ENCODE data around the gene ANAPC5. TPM values are rescaled to one million over a fixed set of nuclear protein-coding genes. Genes with fewer than 3 reads are reported as not detected.
"Not testable (repeated sequence)": the region's sequence is repeated elsewhere in the genome, so short reads cannot be mapped to it uniquely, and the experiment has no call there.

The ANAPC5 gene
- total RNA-seq, 8 experiments from 2014 or later, result 61.1 to 188 (median 96.7) TPM

- WGBS, 10 experiments, result 58 to 100% (median 90%) methylated on average over 1 to 10 of the region's 10 CpGs
- Histone ChIP-seq H3K4me1 (replicated peaks in 1 of 2) (no peaks in the 10 kb centered on the region), H3K27ac (no peak overlapping the region), H3K4me3 (no peak overlapping the region)
- in situ Hi-C loops (cut with MboI; ENCODE audit: low pct_unique_long_range_greater_than_20kb in 2 of 9, low sequenced_read_pairs in 9 of 9, unreplicated experiment in 9 of 9), result no loop called here
- no peak for ATAC-seq (replicated peaks in 6 of 8)
Measured at GRCh38 chr12:121379945-121380344, 27.7 kb upstream of the ANAPC5 start.

GRCh38 chr12:121378736-121379135, 26.5 kb upstream of the ANAPC5 start:
- no peaks in the 10 kb centered on the region for H3K4me1 ChIP-seq (replicated peaks in 1 of 2)
- ATAC-seq (replicated peaks in 6 of 8), result no peak
- 61 to 82% (median 66%) methylated on average over 2 to 5 of the region's 5 CpGs; no CpG with 5 or more reads in 3 of the 10 experiments for WGBS, 10 experiments
- H3K27ac ChIP-seq, result no peak overlapping the region
- in situ Hi-C loops (cut with MboI; ENCODE audit: low pct_unique_long_range_greater_than_20kb in 2 of 9, low sequenced_read_pairs in 9 of 9, unreplicated experiment in 9 of 9), result no loop called here
- H3K4me3 ChIP-seq, result no peak overlapping the region

- no peak overlapping the region for H3K27ac ChIP-seq
- in situ Hi-C loops (cut with MboI; ENCODE audit: low pct_unique_long_range_greater_than_20kb in 2 of 9, low sequenced_read_pairs in 9 of 9, unreplicated experiment in 9 of 9), result no loop called here
- no peak for ATAC-seq (replicated peaks in 6 of 8)
- H3K4me3 ChIP-seq, result no peak overlapping the region
- no peaks in the 10 kb centered on the region for H3K4me1 ChIP-seq (replicated peaks in 1 of 2)
- 54 to 100% (median 73%) methylated on average over 2 to 6 of the region's 8 CpGs; no CpG with 5 or more reads in 1 of the 10 experiments for WGBS, 10 experiments
Measured at GRCh38 chr12:121376754-121377697, 24.8 kb upstream of the ANAPC5 start.

- H3K4me3 ChIP-seq; H3K27ac ChIP-seq; in situ Hi-C loops (cut with MboI; ENCODE audit: low pct_unique_long_range_greater_than_20kb in 2 of 9, low sequenced_read_pairs in 9 of 9, unreplicated experiment in 9 of 9); ATAC-seq (replicated peaks in 6 of 8); H3K4me1 ChIP-seq (replicated peaks in 1 of 2): not testable (repeated sequence)
- WGBS, 10 experiments, result 82 to 100% (median 94%) methylated on average over 1 to 11 of the region's 14 CpGs; no CpG with 5 or more reads in 3 of the 10 experiments
Measured at GRCh38 chr12:121374945-121375584, 22.9 kb upstream of the ANAPC5 start.

- H3K4me3 ChIP-seq; H3K4me1 ChIP-seq (replicated peaks in 1 of 2); ATAC-seq (replicated peaks in 6 of 8); in situ Hi-C loops (cut with MboI; ENCODE audit: low pct_unique_long_range_greater_than_20kb in 2 of 9, low sequenced_read_pairs in 9 of 9, unreplicated experiment in 9 of 9); H3K27ac ChIP-seq: not testable (repeated sequence)
- WGBS, 10 experiments, result 80% methylated on average over 1 of the region's 23 CpGs; no CpG with 5 or more reads in 9 of the 10 experiments
Measured at GRCh38 chr12:121374336-121374735, 22.1 kb upstream of the ANAPC5 start.

GRCh38 chr12:121373755-121374154, 21.5 kb upstream of the ANAPC5 start:
- no peaks in the 10 kb centered on the region for H3K4me1 ChIP-seq (replicated peaks in 1 of 2)
- in situ Hi-C loops (cut with MboI; ENCODE audit: low pct_unique_long_range_greater_than_20kb in 2 of 9, low sequenced_read_pairs in 9 of 9, unreplicated experiment in 9 of 9), result no loop called here
- ATAC-seq (replicated peaks in 6 of 8), result no peak
- 51 to 100% (median 86%) methylated on average over 2 to 6 of the region's 6 CpGs; no CpG with 5 or more reads in 1 of the 10 experiments for WGBS, 10 experiments
- H3K4me3 ChIP-seq, result no peak overlapping the region
- no peak overlapping the region for H3K27ac ChIP-seq

- no peaks in the 10 kb centered on the region for H3K4me1 ChIP-seq (replicated peaks in 1 of 2)
- in situ Hi-C loops (cut with MboI; ENCODE audit: low pct_unique_long_range_greater_than_20kb in 2 of 9, low sequenced_read_pairs in 9 of 9, unreplicated experiment in 9 of 9), result no loop called here
- WGBS, 10 experiments, result 60 to 100% (median 100%) methylated on average over 1 to 3 of the region's 6 CpGs; no CpG with 5 or more reads in 1 of the 10 experiments
- no peak for ATAC-seq (replicated peaks in 6 of 8)
- no peak overlapping the region for H3K27ac ChIP-seq
- no peak overlapping the region for H3K4me3 ChIP-seq
Measured at GRCh38 chr12:121371404-121371803, 19.2 kb upstream of the ANAPC5 start.

- 18 to 100% (median 69%) methylated on average over 1 to 4 of the region's 4 CpGs; no CpG with 5 or more reads in 1 of the 10 experiments for WGBS, 10 experiments
- Histone ChIP-seq H3K4me3 (no peak overlapping the region), H3K27ac (no peak overlapping the region), H3K4me1 (replicated peaks in 1 of 2) (no peaks in the 10 kb centered on the region)
- no peak for ATAC-seq (replicated peaks in 6 of 8)
- in situ Hi-C loops (cut with MboI; ENCODE audit: low pct_unique_long_range_greater_than_20kb in 2 of 9, low sequenced_read_pairs in 9 of 9, unreplicated experiment in 9 of 9), result no loop called here
Measured at GRCh38 chr12:121366063-121366459, 13.8 kb upstream of the ANAPC5 start.

- Histone ChIP-seq H3K27ac (no peak overlapping the region), H3K4me3 (no peak overlapping the region), H3K4me1 (replicated peaks in 1 of 2) (no peaks in the 10 kb centered on the region)
- 17 to 93% (median 60%) methylated on average over 2 to 5 of the region's 5 CpGs; no CpG with 5 or more reads in 3 of the 10 experiments for WGBS, 10 experiments
- no peak for ATAC-seq (replicated peaks in 6 of 8)
- in situ Hi-C loops (cut with MboI; ENCODE audit: low pct_unique_long_range_greater_than_20kb in 2 of 9, low sequenced_read_pairs in 9 of 9, unreplicated experiment in 9 of 9), result no loop called here
Measured at GRCh38 chr12:121365416-121366062, 13.3 kb upstream of the ANAPC5 start.

- Histone ChIP-seq H3K4me1 (replicated peaks in 1 of 2) (no peaks in the 10 kb centered on the region), H3K4me3 (no peak overlapping the region), H3K27ac (no peak overlapping the region)
- no peak for ATAC-seq (replicated peaks in 6 of 8)
- 50 to 88% (median 67%) methylated on average over 1 to 5 of the region's 5 CpGs for WGBS, 10 experiments
- in situ Hi-C loops (cut with MboI; ENCODE audit: low pct_unique_long_range_greater_than_20kb in 2 of 9, low sequenced_read_pairs in 9 of 9, unreplicated experiment in 9 of 9), result no loop called here
Measured at GRCh38 chr12:121364683-121365121, 12.5 kb upstream of the ANAPC5 start.

- no peak for ATAC-seq (replicated peaks in 6 of 8)
- 17 to 94% (median 62%) methylated on average over 1 to 2 of the region's 3 CpGs for WGBS, 10 experiments
- in situ Hi-C loops (cut with MboI; ENCODE audit: low pct_unique_long_range_greater_than_20kb in 2 of 9, low sequenced_read_pairs in 9 of 9, unreplicated experiment in 9 of 9), result no loop called here
Measured at GRCh38 chr12:121358073-121358472, 5.9 kb upstream of the ANAPC5 start.

GRCh38 chr12:121357331-121357730, 5.1 kb upstream of the ANAPC5 start:
- ATAC-seq (replicated peaks in 6 of 8), result no peak

More at GRCh38 chr12:121358073-121358472, 5.9 kb upstream of the ANAPC5 start:
- peaks cover 0 to 2% of the 10 kb centered on the region in 2 donors for H3K4me1 ChIP-seq (replicated peaks in 1 of 2)
- no peak overlapping the region for H3K27ac ChIP-seq
- no peak overlapping the region for H3K4me3 ChIP-seq

GRCh38 chr12:121356657-121357056, 4.4 kb upstream of the ANAPC5 start:
- no peak overlapping the region for H3K27ac ChIP-seq
- H3K4me3 ChIP-seq, result no peak overlapping the region
- peaks cover 0 to 4% of the 10 kb centered on the region in 2 donors for H3K4me1 ChIP-seq (replicated peaks in 1 of 2)
- in situ Hi-C loops (cut with MboI; ENCODE audit: low pct_unique_long_range_greater_than_20kb in 2 of 9, low sequenced_read_pairs in 9 of 9, unreplicated experiment in 9 of 9), result no loop called here
- no peak for ATAC-seq (replicated peaks in 6 of 8)
- 48 to 100% (median 66%) methylated on average over 1 to 3 of the region's 3 CpGs; no CpG with 5 or more reads in 2 of the 10 experiments for WGBS, 10 experiments

More at GRCh38 chr12:121357331-121357730, 5.1 kb upstream of the ANAPC5 start:
- H3K4me3 ChIP-seq, result no peak overlapping the region
- H3K27ac ChIP-seq, result no peak overlapping the region
- WGBS, 10 experiments, result 37 to 75% (median 54%) methylated on average over 2 to 4 of the region's 4 CpGs; no CpG with 5 or more reads in 4 of the 10 experiments
- in situ Hi-C loops (cut with MboI; ENCODE audit: low pct_unique_long_range_greater_than_20kb in 2 of 9, low sequenced_read_pairs in 9 of 9, unreplicated experiment in 9 of 9), result no loop called here
- peaks cover 0 to 4% of the 10 kb centered on the region in 2 donors for H3K4me1 ChIP-seq (replicated peaks in 1 of 2)

Data from motor neuron (in vitro differentiated cells).